SK-N-SH (cell line): Measurements from ENCODE around the gene RBCK1.

ENCODE experiments used
- CTCF ChIP-seq: fragments of 200-600 bp; sonication (generic); IDR thresholded peaks from 2 replicates; pipeline ENCODE4 v1.6.1; 2017; ENCODE audit warnings: antibody characterized with exemption, mild to moderate bottlenecking, moderate library complexity
- PBX3 ChIP-seq: IDR thresholded peaks from 2 replicates; pipeline ENCODE4; 2012
- POLR2AphosphoS5 ChIP-seq: IDR thresholded peaks from 2 replicates; pipeline ENCODE4 v1.6.1; 2012; ENCODE audit warnings: low read depth, low read length
- RFX5 ChIP-seq: IDR thresholded peaks from 2 replicates; pipeline ENCODE4 v1.6.1; 2012; ENCODE audit warnings: mild to moderate bottlenecking, improper control_type of control experiment, low read length
- SMC3 ChIP-seq: IDR thresholded peaks from 2 replicates; pipeline ENCODE4 v1.6.1; 2012; ENCODE audit warnings: low read depth, low read length, improper control_type of control experiment
- TEAD4 ChIP-seq: IDR thresholded peaks from 2 replicates; pipeline ENCODE4 v1.4.0; 2012; ENCODE audit warnings: mild to moderate bottlenecking, borderline replicate concordance; ENCODE audit not compliant: insufficient read depth
- USF1 ChIP-seq: IDR thresholded peaks from 2 replicates; pipeline ENCODE4 v1.4.0; 2012; ENCODE audit warnings: low read depth, borderline replicate concordance

DNA sequence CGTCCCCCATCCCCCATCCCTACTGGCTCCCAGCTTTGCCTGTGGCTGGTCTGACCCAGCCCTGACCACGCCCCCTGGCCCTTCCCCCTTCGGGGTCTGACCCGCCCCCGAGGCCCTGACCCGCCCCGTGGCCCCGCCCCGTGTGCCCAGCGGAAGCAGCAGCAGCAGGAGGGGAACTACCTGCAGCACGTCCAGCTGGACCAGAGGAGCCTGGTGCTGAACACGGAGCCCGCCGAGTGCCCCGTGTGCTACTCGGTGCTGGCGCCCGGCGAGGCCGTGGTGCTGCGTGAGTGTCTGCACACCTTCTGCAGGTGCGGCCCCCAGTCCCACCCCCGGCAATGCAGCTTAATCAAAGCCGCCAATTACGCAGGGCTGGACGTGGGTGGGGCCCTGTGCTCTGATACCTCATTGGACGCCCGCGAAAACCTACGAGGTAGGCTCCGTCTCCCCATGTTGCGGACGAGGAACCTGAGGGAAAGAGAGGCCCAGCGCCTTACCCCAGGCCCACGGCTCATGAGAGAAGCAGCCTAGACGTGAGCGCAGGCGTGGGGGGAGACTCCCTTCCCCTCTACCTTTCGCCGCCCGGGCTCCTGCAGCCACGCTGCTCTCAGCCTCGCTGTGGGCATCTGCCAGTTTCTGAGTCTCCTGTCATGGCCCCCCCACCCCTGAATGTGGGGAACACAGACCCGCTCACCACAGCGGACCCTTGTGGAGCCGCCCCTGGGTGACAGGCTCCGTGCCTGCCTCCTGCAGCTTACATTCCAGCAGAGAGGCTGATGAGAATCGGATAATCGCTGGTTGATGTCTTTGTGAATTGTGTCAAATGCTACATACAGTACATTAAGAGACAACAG, 12.8 kb downstream of the RBCK1 start:
- TF ChIP-seq PBX3 = no peak
- no peak for TF ChIP-seq POLR2AphosphoS5
- no peak for TF ChIP-seq RFX5
- no peak for TF ChIP-seq CTCF
- no peak for TF ChIP-seq USF1
- no peak for TF ChIP-seq TEAD4
- TF ChIP-seq SMC3 = no peak
